HEK293 (cell line): ENCODE data around the gene KCNJ16.

Source experiments
- CTCF ChIA-PET: fragments of 350-600 bp; formaldehyde crosslinking; extraction: SDS; loops from one replicate; lab custom pipeline; 2021; ENCODE audit warnings: antibody characterized with exemption; lab: Yijun Ruan, JAX
- POLR2A ChIA-PET: fragments of 300-600 bp; formaldehyde crosslinking; extraction: SDS; loops from one replicate; lab custom pipeline; 2020; ENCODE audit warnings: antibody characterized with exemption, inconsistent platforms; lab: Yijun Ruan, JAX
- H3K27ac ChIP-seq: fragments of 200-500 bp; sonication (Bioruptor generic); 2 replicates; pipeline ENCODE4 v1.5.1; 2014; ENCODE audit warnings: low read depth, low read length, control low read depth, inconsistent platforms; ENCODE audit errors: extremely low read depth
- H3K36me3 ChIP-seq, 2 experiments: fragments of 200-500 bp in 1 of 2; sonication (Bioruptor generic) in 1 of 2; 1 replicate in 1 of 2; 2 replicates in 1 of 2; pipeline ENCODE4 v1.5.1; 2014 to 2017; ENCODE audit warnings: inconsistent platforms in 2 of 2, low read length in 2 of 2; ENCODE audit not compliant: control insufficient read depth in 2 of 2, insufficient read depth in 1 of 2
- H3K4me1 ChIP-seq: fragments of 200-500 bp; sonication (Bioruptor generic); 2 replicates; pipeline ENCODE4 v1.5.1; 2014; ENCODE audit warnings: mild to moderate bottlenecking, low read length, inconsistent platforms; ENCODE audit not compliant: control insufficient read depth, insufficient read depth
- H3K4me3 ChIP-seq: 2 replicates; pipeline ENCODE4 v1.5.1; 2011; ENCODE audit warnings: low read depth, mild to moderate bottlenecking, control low read depth, low read length, moderate library complexity
- H3K9me3 ChIP-seq: fragments of 200-500 bp; sonication (Bioruptor generic); 2 replicates; pipeline ENCODE4 v1.5.1; 2014; ENCODE audit warnings: low read depth, low read length, inconsistent platforms; ENCODE audit not compliant: control insufficient read depth, insufficient read depth
- IKZF3 ChIP-seq: fragments of 450-650 bp; IDR thresholded peaks from 2 replicates; pipeline ENCODE4 v1.5.0; 2018; ENCODE audit warnings: missing biosample characterization, mild to moderate bottlenecking, missing genetic modification characterization, moderate library complexity
- KLF8 ChIP-seq: fragments of 450-650 bp; formaldehyde crosslinking; IDR thresholded peaks from 2 replicates; pipeline ENCODE4 v1.5.1; 2016; ENCODE audit warnings: missing biosample characterization, missing genetic modification characterization
- SETDB1 ChIP-seq: IDR thresholded peaks from one replicate; pipeline ENCODE4 v1.6.1; 2017; ENCODE audit warnings: mild to moderate bottlenecking, low read length, moderate library complexity, mixed read lengths; ENCODE audit not compliant: insufficient read length
- YY2 ChIP-seq: fragments of 450-650 bp; formaldehyde crosslinking; IDR thresholded peaks from 2 replicates; pipeline ENCODE4 v1.5.1; 2016; ENCODE audit warnings: missing biosample characterization, missing genetic modification characterization
- ZNF221 ChIP-seq: fragments of 450-650 bp; formaldehyde crosslinking; IDR thresholded peaks from 2 replicates; pipeline ENCODE4 v1.5.1; 2017; ENCODE audit warnings: missing biosample characterization, missing genetic modification characterization, borderline replicate concordance
- ZNF266 ChIP-seq: fragments of 450-650 bp; formaldehyde crosslinking; IDR thresholded peaks from 2 replicates; pipeline ENCODE4 v1.5.1; 2016; ENCODE audit warnings: missing biosample characterization, missing genetic modification characterization, low read depth
- ZNF354C ChIP-seq: fragments of 450-650 bp; formaldehyde crosslinking; IDR thresholded peaks from 2 replicates; pipeline ENCODE4 v1.5.1; 2016; ENCODE audit warnings: missing biosample characterization, missing genetic modification characterization, low read depth, borderline replicate concordance
- ZNF391 ChIP-seq: fragments of 450-650 bp; formaldehyde crosslinking; IDR thresholded peaks from 2 replicates; pipeline ENCODE4 v1.5.1; 2016; ENCODE audit warnings: low read depth, missing biosample characterization, missing genetic modification characterization, borderline replicate concordance
- ZNF398 ChIP-seq: fragments of 450-650 bp; formaldehyde crosslinking; IDR thresholded peaks from 2 replicates; pipeline ENCODE4 v1.5.1; 2017; ENCODE audit warnings: missing biosample characterization, missing genetic modification characterization
- ZNF433 ChIP-seq: fragments of 450-650 bp; formaldehyde crosslinking; IDR thresholded peaks from 2 replicates; pipeline ENCODE4 v1.5.1; 2016; ENCODE audit warnings: missing biosample characterization, missing genetic modification characterization, low read depth
- ZNF514 ChIP-seq: fragments of 450-650 bp; formaldehyde crosslinking; IDR thresholded peaks from 2 replicates; pipeline ENCODE4 v1.5.1; 2016; ENCODE audit warnings: missing biosample characterization, missing genetic modification characterization
- ZNF555 ChIP-seq: fragments of 450-650 bp; formaldehyde crosslinking; conservative IDR thresholded peaks from 2 replicates; pipeline ENCODE4 v1.5.1; 2017; ENCODE audit warnings: missing biosample characterization, mild to moderate bottlenecking, missing genetic modification characterization, inconsistent platforms
- ZNF558 ChIP-seq: fragments of 450-650 bp; formaldehyde crosslinking; IDR thresholded peaks from 2 replicates; pipeline ENCODE4 v1.5.1; 2016; ENCODE audit warnings: missing biosample characterization, missing genetic modification characterization
- ZNF585B ChIP-seq: fragments of 450-650 bp; formaldehyde crosslinking; IDR thresholded peaks from 2 replicates; pipeline ENCODE4 v1.5.1; 2016; ENCODE audit warnings: missing biosample characterization, missing genetic modification characterization
- ZNF707 ChIP-seq: fragments of 450-650 bp; formaldehyde crosslinking; IDR thresholded peaks from 2 replicates; pipeline ENCODE4 v1.5.1; 2016; ENCODE audit warnings: missing biosample characterization, missing genetic modification characterization
- ZSCAN16 ChIP-seq: fragments of 450-650 bp; formaldehyde crosslinking; IDR thresholded peaks from 2 replicates; pipeline ENCODE4 v1.5.1; 2016; ENCODE audit warnings: missing biosample characterization, missing genetic modification characterization
- TF ChIP-seq, protein P1 (sequence below): fragments of 450-650 bp; formaldehyde crosslinking; IDR thresholded peaks from 2 replicates; pipeline ENCODE4 v1.5.1; 2017; ENCODE audit warnings: missing biosample characterization, missing genetic modification characterization
- TF ChIP-seq, protein P2 (sequence below): fragments of 450-650 bp; formaldehyde crosslinking; IDR thresholded peaks from 2 replicates; pipeline ENCODE4 v1.5.1; 2016; ENCODE audit warnings: missing biosample characterization, missing genetic modification characterization
- TF ChIP-seq, protein P3 (sequence below): fragments of 450-650 bp; formaldehyde crosslinking; IDR thresholded peaks from 2 replicates; pipeline ENCODE4 v1.5.1; 2016; ENCODE audit warnings: missing biosample characterization, missing genetic modification characterization, borderline replicate concordance
- TF ChIP-seq, protein P4 (sequence below): fragments of 450-650 bp; formaldehyde crosslinking; IDR thresholded peaks from 2 replicates; pipeline ENCODE4 v1.5.1; 2016; ENCODE audit warnings: missing biosample characterization, missing genetic modification characterization
- TF ChIP-seq, protein P5 (sequence below): fragments of 450-650 bp; formaldehyde crosslinking; IDR thresholded peaks from 2 replicates; pipeline ENCODE4 v1.5.1; 2016; ENCODE audit warnings: missing biosample characterization, missing genetic modification characterization

The KCNJ16 gene

GRCh38 chr17:70169709-70170597 lies 94.9 kb downstream of the KCNJ16 start (continued):
- TF ChIP-seq, protein P1, sequence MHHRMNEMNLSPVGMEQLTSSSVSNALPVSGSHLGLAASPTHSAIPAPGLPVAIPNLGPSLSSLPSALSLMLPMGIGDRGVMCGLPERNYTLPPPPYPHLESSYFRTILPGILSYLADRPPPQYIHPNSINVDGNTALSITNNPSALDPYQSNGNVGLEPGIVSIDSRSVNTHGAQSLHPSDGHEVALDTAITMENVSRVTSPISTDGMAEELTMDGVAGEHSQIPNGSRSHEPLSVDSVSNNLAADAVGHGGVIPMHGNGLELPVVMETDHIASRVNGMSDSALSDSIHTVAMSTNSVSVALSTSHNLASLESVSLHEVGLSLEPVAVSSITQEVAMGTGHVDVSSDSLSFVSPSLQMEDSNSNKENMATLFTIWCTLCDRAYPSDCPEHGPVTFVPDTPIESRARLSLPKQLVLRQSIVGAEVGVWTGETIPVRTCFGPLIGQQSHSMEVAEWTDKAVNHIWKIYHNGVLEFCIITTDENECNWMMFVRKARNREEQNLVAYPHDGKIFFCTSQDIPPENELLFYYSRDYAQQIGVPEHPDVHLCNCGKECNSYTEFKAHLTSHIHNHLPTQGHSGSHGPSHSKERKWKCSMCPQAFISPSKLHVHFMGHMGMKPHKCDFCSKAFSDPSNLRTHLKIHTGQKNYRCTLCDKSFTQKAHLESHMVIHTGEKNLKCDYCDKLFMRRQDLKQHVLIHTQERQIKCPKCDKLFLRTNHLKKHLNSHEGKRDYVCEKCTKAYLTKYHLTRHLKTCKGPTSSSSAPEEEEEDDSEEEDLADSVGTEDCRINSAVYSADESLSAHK (tag by site-specific recombination): peak; percentile 95
- TF ChIP-seq, all 188 proteins: peak for 10

- H3K4me1 ChIP-seq: peaks cover 12% of the 10 kb centered on the region
- no peaks in the 10 kb centered on the region for H3K9me3 ChIP-seq
- H3K36me3 ChIP-seq: peaks cover 3 to 11% of the 10 kb centered on the region in 2 experiments; a peak in 1 of 3 replicates
- ChIA-PET CTCF (interaction anchor here (0.6 kb wide), 1 partner anchor 384 kb away, joined by 3 read pairs; no protein-coding TSS in a partner anchor), POLR2A (no interaction called here)
- H3K27ac ChIP-seq: no peak overlapping the region
- no peak overlapping the region for H3K4me3 ChIP-seq
- TF ChIP-seq, protein P2, sequence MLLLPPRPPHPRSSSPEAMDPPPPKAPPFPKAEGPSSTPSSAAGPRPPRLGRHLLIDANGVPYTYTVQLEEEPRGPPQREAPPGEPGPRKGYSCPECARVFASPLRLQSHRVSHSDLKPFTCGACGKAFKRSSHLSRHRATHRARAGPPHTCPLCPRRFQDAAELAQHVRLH: no peak
- TF ChIP-seq IKZF3: no peak
- no peak for TF ChIP-seq ZNF585B (tag by site-specific recombination)
- TF ChIP-seq ZNF555 (tag by site-specific recombination): no peak
- no peak for TF ChIP-seq YY2 (tag by site-specific recombination)
- no peak for TF ChIP-seq ZNF558 (tag by site-specific recombination)
- TF ChIP-seq ZNF221: no peak
- no peak for TF ChIP-seq KLF8 (tag by site-specific recombination)
- no peak for TF ChIP-seq ZSCAN16 (tag by site-specific recombination)
- no peak for TF ChIP-seq ZNF266 (tag by site-specific recombination)
- no peak for TF ChIP-seq SETDB1
- TF ChIP-seq, protein P3, sequence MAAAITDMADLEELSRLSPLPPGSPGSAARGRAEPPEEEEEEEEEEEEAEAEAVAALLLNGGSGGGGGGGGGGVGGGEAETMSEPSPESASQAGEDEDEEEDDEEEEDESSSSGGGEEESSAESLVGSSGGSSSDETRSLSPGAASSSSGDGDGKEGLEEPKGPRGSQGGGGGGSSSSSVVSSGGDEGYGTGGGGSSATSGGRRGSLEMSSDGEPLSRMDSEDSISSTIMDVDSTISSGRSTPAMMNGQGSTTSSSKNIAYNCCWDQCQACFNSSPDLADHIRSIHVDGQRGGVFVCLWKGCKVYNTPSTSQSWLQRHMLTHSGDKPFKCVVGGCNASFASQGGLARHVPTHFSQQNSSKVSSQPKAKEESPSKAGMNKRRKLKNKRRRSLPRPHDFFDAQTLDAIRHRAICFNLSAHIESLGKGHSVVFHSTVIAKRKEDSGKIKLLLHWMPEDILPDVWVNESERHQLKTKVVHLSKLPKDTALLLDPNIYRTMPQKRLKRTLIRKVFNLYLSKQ (tag by site-specific recombination): no peak
- peak; percentile 42 for TF ChIP-seq ZNF398
- TF ChIP-seq ZNF354C (tag by site-specific recombination): no peak
- TF ChIP-seq, protein P4, sequence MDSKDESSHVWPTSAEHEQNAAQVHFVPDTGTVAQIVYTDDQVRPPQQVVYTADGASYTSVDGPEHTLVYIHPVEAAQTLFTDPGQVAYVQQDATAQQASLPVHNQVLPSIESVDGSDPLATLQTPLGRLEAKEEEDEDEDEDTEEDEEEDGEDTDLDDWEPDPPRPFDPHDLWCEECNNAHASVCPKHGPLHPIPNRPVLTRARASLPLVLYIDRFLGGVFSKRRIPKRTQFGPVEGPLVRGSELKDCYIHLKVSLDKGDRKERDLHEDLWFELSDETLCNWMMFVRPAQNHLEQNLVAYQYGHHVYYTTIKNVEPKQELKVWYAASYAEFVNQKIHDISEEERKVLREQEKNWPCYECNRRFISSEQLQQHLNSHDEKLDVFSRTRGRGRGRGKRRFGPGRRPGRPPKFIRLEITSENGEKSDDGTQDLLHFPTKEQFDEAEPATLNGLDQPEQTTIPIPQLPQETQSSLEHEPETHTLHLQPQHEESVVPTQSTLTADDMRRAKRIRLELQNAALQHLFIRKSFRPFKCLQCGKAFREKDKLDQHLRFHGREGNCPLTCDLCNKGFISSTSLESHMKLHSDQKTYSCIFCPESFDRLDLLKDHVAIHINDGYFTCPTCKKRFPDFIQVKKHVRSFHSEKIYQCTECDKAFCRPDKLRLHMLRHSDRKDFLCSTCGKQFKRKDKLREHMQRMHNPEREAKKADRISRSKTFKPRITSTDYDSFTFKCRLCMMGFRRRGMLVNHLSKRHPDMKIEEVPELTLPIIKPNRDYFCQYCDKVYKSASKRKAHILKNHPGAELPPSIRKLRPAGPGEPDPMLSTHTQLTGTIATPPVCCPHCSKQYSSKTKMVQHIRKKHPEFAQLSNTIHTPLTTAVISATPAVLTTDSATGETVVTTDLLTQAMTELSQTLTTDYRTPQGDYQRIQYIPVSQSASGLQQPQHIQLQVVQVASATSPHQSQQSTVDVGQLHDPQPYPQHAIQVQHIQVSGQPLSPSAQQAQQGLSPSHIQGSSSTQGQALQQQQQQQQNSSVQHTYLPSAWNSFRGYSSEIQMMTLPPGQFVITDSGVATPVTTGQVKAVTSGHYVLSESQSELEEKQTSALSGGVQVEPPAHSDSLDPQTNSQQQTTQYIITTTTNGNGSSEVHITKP (tag by site-specific recombination): peak; percentile 69
- no peak for TF ChIP-seq ZNF707
- TF ChIP-seq, protein P5, sequence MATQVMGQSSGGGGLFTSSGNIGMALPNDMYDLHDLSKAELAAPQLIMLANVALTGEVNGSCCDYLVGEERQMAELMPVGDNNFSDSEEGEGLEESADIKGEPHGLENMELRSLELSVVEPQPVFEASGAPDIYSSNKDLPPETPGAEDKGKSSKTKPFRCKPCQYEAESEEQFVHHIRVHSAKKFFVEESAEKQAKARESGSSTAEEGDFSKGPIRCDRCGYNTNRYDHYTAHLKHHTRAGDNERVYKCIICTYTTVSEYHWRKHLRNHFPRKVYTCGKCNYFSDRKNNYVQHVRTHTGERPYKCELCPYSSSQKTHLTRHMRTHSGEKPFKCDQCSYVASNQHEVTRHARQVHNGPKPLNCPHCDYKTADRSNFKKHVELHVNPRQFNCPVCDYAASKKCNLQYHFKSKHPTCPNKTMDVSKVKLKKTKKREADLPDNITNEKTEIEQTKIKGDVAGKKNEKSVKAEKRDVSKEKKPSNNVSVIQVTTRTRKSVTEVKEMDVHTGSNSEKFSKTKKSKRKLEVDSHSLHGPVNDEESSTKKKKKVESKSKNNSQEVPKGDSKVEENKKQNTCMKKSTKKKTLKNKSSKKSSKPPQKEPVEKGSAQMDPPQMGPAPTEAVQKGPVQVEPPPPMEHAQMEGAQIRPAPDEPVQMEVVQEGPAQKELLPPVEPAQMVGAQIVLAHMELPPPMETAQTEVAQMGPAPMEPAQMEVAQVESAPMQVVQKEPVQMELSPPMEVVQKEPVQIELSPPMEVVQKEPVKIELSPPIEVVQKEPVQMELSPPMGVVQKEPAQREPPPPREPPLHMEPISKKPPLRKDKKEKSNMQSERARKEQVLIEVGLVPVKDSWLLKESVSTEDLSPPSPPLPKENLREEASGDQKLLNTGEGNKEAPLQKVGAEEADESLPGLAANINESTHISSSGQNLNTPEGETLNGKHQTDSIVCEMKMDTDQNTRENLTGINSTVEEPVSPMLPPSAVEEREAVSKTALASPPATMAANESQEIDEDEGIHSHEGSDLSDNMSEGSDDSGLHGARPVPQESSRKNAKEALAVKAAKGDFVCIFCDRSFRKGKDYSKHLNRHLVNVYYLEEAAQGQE (tag by site-specific recombination): no peak
- no peak for TF ChIP-seq ZNF433 (tag by site-specific recombination)
- no peak for TF ChIP-seq ZNF391
- no peak for TF ChIP-seq ZNF514
Measured at GRCh38 chr17:70171159-70171558, 96.1 kb downstream of the KCNJ16 start.
